ENCODE data around the gene ANKRD63. TPM values are rescaled to one million over a fixed set of nuclear protein-coding genes. Genes with fewer than 3 reads are reported as not detected.
A peak's percentile ranks its signal among the peaks of the same experiment; 100 is the strongest.

The ANKRD63 gene, protein sequence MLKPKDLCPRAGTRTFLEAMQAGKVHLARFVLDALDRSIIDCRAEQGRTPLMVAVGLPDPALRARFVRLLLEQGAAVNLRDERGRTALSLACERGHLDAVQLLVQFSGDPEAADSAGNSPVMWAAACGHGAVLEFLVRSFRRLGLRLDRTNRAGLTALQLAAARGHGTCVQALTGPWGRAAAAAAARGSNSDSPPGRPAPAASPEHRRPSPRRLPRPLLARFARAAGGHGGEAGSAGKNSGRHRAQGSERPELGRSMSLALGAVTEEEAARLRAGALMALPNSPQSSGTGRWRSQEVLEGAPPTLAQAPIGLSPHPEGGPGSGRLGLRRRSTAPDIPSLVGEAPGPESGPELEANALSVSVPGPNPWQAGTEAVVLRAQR
- not detected for total RNA-seq

DNA sequence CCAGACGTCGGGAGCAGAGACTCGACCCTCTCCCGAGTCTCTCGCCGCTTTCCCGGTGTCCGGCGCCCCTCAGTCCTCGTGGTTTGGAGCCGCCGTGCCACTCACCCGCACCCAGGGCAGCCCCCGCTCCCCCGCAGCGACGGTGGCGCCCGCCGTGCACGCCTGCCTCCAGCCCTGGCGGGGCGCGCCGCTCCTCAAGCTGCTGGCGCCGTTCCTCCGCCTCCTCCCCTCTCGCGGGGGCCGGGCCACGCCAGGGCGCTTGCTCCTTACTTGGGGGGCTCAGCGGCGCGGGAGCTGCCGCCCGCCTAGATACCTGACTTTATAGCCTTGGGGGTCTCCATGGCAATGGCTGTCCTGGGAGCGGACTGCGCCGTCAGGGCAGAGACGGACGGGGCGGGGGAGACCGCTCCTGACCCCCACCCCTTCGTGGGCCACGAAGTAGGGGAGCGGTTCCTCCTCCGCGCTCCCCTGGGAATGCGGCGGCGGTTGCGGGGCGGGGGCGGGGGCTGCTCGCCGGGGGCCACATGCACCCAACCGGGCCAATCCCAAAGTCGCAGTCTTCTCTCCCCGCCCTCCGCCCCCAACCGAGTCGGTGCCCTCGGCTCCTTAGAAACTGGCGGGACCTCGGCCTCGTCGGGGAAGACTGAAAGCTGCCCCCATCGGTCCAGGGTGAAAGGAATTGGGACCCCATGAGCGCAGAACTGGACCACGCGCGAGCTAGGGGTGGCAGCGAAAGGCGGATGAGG is at the start of gene ANKRD63:
Gene ANKRD63 (minus strand): TSS at position 196 of the 746 bp plus-strand sequence. CDS start 478 bp downstream, outside the sequence.
- peak; percentile 16 for DNase-seq

DNA sequence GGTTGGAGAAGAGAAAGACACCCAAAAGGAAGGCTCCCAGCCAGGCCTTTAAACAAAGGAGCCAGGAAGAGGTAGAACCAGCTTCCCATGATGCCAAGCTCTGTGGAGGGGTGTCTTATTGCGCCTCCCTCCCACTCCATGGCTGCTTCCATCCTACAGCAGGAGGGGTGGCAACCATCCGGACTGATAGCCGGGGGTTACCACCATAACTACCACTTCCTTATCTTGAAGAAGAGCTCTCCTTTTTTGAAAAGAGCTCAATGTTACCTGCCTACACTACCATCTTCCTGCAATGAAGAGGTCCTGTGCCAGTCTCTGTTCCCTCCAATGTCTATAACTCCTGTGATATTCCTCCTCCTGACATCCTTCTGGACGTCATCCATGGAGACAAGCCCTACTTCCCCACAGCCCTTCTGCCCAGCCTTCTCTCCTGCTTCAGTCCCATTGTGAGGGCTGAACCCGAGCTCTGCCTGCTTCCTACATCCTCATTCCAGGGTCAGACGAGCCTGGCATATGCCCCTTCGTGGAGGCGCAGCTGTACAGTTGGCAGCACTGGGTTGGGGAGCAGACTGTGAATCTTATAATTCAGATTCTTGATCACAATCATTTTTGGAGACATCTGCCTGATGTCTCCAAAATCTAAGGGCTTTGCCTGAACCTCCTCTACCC is 49.4 kb upstream of the ANKRD63 start:
- no peak for DNase-seq

DNA sequence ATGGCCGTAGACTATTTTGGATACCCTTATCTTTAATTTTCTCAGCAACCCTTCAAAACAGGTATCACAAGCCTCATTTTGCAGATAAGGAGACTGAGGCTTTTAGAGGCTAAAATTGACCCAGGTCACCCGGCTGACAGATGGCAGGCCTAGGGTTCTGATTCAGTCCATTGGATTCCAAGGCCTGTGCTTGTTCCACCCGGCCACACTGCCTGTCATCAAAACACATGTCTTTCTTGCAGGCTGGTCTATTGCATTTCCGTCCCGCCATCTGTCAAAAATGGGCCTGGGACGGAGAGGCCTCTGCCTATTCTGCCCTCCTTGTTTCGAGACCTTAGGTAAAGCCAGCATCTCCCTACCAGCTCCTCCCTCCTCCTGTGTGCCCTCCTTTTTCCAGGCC is 48.8 kb upstream of the ANKRD63 start:
- DNase-seq: no peak

DNA sequence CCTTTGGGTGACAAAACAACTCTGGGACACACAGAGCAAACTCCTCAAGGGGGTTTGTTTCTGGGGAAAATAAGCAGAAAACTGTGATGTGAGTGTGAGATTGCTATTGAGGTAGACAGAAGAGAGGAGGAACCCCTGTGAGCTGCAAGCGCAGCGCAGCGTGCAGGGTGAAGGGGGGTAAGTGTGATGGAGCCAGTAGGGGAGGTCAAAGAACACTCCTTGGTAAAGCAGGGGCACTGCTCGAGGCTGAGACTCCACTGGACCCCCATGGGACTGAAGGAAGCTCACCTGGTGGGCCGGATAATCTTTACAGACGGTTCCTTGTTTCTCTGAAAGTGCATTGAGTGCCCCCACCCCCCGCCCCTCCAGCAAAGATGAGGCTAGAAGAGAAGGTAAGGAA is 48.2 kb upstream of the ANKRD63 start:
- no peak for DNase-seq

DNA sequence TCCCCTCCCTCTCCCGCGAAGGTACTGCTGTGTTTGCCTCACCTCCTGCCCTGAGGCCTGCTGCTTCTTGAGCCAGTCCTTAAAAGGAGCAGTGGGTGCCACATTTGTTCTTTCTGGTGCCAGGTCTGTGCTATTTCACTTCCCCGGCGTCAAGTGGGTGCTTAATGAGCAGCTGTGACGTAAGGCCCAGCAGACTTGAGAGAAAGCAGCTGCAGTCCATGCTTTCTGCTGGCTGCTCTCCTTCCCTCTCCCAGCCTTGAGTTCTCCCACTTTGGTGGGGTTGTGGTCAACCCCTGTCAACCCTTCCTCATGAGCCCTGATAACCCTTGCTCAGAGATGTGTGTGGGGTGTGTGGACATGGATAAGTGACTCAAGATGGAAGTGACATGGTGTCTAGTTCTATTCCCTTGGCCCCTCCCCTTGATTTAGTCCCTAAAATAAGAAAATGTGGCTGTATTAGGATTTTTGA is 47.5 kb upstream of the ANKRD63 start:
- DNase-seq: no peak

DNA sequence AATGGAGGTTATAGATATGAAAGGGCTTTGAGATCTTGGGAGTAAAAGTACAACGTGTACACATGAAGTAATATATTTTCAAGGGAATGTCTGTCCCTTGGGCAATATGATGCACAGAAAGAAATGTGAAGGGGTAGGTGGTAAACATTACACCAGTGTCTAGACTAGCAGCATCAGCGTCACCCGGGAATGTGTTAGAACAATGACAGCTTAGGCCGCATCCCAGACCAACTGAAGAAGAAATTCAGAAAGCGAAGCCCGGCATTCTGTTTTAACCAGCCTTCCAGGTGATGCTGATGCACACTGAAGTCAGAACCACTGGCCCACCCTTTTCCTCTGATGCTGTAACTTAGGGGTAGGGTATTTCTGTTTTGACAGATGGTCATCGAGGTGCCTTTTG is 46.9 kb upstream of the ANKRD63 start:
- no peak for DNase-seq

DNA sequence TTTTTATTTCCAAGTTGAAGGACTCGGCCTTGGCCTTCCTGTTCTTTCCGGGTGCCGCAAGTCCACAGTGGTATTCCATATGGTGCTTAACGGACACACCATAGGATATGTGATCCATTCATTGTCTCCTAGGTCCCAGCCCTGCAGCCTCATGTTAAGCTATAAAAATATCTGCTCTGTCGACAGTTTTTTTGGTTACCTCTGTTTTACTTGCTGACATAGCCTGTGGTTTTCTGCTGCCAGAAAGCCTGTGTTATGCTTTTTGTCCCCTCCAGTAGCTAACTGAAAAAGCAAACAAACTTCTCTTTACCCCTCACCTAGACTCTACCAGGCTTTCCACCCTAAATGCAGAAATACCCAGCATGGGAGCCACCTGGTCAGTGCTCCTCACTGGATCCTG is 45.9 kb upstream of the ANKRD63 start:
- DNase-seq: no peak

DNA sequence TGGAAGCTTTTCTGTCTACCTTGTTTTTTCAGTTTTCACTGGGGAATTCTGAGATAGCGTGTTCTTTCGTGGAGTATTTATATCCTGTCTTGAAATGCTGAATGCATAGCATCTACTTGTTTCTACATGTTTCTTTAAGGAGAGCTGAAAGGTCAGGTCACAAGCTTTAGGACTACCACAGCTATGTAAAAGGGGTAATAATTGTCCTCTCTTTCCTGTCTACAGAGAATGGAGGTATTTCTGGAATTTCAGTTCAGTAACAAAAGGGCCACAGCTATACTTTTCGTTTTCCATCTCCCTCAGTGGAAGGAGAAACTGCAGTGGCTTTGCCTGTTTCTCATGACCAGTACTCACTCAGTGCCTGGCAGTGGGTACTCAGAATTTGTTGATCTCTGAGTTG is 45.3 kb upstream of the ANKRD63 start:
- DNase-seq: no peak

DNA sequence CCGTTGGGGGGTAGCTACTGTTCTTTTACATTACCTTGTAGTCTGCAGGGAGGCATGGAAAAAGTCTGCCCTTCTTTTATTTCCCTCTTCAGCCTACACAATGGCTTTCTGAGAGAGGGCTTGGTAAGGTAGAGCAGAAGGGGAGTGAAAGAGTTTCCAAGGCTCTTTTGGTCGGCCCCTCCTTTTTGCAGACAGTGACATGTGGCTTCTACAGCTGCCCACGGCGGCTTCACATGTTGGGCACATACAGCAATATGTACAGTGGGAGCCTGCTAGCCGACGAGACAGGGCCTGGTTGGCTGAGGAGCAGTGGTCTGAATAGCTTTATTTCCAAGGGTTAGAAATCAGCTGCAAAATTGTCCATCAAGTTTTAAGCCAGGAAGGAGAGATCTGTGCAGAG is 44.6 kb upstream of the ANKRD63 start:
- DNase-seq: no peak

DNA sequence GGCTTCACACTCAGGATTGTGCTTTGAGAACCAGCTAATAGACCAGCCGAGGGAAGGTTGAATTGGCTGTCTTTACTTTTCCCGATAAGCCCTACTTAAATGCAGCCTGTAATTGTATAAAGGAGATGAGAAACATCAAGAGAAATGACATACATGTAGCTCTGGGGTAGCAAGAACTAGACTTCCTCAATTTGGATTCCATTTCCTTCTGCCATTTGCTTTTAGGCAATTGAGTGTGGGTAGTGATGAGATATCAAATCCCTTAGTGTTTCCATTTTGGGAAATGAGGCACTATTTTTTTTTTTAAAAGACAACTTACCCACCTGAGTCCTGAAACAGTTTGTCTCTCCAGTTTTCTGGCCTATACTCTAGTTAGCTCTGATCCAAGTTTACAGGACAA is 42.8 kb upstream of the ANKRD63 start:
- DNase-seq: no peak

DNA sequence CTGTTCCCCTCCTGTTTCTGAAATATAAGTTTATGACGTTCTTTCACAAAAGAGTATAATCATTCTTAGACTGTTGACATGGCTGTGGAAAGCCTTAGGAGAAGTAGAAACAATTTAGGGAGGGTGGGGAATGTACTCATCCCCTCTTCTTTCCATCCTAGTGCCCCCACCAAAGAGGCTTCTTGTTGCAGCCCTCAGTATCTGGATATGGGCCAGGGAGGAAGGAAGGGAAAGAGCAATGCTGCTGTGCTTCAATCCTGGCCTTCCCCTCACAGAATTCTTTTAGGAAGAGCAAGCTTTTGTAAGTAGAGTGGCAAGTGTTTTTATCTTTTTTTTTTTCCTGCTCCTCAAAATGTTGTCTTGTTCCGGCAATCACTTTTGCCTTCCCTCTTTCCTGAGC is 42.3 kb upstream of the ANKRD63 start:
- no peak for DNase-seq

DNA sequence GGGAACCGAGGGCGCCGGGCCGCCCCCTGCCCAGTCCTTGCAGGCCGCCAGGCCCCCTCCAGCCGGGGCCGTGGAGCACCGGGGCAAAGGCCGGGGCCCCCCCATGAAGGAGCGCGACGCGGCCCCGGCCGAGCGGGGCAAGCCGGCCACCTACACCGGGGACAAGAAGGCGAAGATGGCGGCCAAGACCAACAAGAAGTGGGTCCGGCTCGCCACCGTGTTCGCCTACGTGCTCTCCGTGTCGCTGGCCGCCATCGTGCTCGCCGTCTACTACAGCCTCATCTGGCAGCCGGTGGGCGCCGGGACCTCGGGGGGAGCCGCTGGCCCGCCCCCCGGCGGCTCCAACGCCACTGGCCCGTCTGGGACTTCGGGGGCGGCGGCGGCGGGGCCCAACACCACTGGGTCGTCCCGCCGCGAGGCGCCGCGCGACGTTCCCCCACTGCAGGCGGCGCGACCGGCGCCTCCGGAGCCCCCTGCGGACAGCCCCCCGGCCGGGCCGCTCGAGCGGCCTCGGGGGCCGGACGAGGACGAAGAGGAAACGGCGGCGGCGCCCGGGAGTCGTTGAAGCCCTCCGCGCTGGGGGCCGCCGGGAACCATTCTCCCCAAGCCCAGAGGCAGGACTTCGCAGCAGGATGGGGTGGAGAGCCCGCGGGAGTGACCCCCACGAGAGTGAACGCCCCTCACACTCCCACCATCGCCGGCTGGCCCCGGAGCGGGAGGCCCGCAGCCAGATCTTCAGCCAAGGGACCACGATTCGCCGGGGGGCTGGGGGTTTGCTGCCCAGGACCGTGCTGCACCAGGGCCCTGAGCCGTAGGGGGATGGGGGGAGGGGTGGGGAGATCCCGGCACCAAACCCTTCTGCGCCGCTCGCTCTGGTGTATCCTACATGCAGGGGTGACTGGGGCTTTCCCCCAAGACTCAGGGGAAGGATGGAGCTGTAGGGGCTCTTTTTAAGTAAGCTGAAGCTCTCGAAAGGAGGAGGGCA is 41.4 kb upstream of the ANKRD63 start:
- DNase-seq: no peak

DNA sequence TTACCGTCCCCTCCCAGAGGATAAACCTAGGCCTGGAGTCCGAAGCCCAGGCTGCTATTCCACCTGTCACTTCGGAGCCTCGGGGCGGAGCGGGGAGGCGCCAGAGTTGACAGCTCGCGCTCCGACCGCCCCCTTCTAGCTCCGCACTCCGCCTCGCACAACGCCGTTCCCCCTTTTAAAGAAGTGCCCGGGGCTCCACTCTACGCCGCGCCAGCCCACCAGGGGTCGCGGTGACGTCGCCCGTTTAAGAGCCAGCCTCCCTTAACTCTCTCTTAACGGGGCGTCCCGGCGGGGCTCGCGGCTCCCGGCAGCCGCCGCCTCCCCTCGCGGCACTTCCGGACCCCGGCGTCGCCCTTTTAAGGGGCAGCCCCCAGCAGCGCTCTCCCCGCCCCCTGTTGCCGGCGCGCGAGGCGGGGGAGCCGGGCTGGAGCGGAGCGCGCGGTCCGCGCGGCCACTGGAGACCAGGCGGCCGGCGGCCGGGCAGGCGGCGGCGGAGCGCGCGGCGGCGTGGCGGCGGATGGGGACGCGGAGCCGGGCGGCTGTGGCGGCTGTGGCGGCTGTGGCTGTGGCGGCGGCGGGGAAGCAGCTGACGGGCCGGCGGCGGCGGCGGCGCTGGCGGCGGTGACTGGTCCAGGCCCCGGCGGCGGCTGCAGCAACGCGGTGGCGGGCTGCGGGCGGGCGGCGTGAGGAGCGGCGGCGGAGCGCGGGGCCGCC is 40.5 kb upstream of the ANKRD63 start, which contains the start of gene INAFM2:
Gene INAFM2 (plus strand): TSS at position 454 of the 714 bp plus-strand sequence. CDS start 364 bp downstream, outside the sequence.
- peak; percentile 86 for DNase-seq

DNA sequence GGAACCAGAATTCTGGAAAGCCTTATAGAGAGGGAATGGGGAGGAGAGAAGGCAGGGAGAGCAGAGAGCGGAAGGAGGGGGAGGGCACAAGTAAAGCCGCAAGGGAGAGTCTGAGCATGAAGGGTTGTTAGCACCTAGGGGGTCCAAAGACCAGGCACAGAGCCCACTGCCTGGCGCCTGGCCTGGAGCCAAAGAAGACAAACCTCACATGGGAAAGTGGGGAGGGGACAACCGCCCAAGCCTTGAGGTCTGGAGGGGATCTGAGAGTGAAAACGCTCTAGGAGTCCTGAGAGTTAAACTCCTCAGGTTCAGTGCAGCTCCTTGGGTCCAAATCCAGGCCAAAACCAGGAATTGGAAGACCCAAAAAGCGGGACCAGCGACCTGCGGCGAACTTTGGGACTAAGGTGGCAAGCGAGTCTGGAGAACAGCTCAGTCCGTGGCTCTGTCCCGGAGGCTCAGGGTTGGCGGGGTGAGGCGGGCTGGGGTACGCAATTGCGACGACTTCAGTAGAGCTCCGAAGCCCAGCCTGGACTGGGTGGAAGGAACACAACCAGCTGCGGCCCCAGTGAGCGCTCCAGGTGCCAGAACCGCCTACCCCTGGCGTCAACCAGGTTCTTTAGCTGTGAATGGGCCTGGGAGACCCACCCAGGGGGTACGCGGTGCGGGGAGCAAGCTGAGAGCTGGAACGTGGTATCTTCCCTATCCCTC is 39.8 kb upstream of the ANKRD63 start:
- DNase-seq: no peak

DNA sequence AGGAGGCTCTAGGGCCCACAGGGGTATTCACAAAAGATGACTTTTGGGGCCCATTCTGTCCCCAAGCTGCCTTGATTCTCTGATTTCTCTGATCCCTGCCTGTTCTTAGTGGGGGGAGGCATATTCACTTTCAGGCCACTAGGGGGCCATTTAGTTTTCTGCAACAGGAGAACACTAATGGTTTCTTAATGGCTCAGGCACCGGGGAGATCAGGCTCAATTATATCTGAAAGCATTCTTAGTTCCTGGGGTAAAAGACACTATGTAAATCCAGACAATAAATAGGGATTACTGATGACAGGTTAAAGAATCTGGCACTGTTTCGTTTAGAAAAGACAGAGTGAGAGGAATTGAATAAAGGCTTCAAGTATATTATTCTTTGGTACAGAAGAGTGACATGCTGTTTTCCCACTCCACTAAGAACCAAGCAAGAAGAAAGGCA is 38.1 kb upstream of the ANKRD63 start:
- DNase-seq: peak; percentile 43

DNA sequence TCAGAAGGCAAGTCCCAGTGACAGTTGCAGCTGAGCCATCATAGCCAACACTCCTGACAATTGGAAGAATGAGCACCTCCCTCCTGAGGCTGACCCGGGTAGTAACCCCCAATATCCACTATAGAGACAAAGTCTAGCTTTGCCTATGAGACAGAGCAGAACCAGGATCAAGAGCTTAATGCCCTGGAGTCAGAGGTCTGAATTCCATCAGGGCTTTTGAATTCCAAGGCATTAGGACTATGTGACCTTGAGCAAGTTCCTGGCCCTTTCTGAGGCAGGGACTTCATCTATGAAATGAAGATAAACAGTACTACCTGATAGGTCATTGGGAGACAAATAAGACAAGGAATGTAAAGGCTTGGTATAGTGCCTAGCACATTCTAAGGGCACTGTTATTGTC is 37.5 kb upstream of the ANKRD63 start:
- no peak for DNase-seq

DNA sequence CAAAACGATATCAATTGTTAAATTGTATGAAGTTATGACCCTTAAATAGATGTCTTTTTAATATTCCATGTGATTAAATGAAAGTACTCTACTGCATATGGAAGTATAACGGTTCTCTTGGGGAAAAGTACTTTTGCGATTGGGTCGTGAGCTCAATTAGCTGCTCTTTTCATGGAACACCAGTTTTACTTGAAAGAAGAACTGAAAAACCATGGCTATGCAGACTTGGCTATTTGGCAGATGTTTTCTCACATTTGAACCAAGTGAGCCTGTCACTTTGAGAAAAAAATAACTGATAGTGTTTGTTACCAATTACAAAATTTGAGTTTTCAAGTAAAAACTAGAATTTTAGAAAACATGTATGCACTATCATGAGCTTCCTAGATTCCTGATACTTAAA is 34.7 kb upstream of the ANKRD63 start:
- no peak for DNase-seq

DNA sequence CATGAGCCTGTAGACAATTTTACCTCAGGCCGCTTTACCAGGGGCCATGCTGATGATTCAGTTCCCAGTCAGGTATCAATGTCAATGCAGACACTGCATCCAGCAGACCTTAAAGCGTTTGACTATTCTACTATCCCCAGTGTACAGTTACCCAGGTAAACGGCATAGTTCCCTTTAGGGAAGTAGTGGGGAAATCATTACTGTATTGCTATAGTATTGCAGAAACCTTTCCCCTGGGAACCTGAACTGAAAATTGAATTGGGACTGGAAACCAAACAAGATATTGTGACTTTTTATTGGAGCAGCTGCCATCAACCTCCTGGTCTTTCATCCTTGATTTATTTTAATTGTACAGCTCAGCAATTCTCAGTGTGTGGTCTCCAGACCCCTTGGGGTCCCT is 34.1 kb upstream of the ANKRD63 start:
- no peak for DNase-seq

DNA sequence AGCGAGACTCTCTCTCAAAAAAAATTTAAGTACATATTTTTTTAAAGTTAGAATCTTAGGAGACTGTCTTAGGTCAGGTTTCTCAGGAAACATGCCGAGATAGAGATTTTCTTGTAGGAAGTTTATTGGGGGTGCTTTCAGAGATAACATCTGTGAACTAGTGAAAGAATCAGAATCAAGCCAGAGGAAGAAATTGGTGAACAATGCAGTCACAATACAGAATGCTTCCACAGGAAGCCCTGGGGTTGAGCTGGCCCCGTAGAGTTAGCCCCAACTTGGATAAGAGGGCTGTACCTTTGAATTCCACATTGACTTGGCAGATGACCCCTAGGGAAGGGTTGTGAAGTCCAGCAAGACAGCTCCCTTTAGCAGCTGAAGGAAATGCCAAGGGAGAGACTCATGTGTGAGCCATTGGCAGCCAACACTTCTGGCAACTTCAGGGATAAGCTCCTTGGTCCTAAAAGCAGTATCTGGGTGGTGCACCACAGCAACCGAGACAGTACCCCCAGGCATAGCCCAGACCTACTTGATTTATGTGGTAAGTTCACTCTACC is 31.9 kb upstream of the ANKRD63 start:
- no peak for DNase-seq
